HG03159 (cell line): ENCODE data around the gene TTLL6.

Experiments
- ATAC-seq: cut with Tn5 transposase; IDR thresholded peaks from one replicate; pipeline ENCODE4 v1.9.1; 2021; ENCODE audit warnings: mild to moderate bottlenecking, moderate library complexity; ENCODE audit not compliant: unreplicated experiment

TTLL6 gene

GRCh38 chr17:48767263-48767774 is 49.7 kb downstream of the TTLL6 start:
- no peak for ATAC-seq

GRCh38 chr17:48761114-48761513 is 55.9 kb downstream of the TTLL6 start:
- no peak for ATAC-seq

DNA sequence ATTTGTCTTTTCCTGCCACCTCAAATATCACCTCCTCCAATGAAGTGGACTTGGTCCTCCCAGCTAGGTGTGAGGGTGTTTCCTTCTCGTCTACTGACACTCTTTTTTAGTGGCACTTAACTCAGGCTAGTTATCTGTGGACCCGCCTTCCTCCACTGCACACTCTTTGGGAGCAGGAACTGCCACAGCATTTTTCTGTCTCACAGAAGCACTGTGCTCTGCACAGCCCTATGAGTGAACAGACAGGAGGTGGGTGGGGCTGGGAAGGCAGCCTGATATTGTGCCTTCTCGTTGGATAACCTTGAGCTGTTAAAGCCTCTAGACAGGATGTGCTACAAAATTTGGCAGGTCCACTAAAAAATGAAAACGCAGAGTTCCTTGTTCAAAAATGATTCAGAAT is 56.6 kb downstream of the TTLL6 start:
- ATAC-seq: no peak

DNA sequence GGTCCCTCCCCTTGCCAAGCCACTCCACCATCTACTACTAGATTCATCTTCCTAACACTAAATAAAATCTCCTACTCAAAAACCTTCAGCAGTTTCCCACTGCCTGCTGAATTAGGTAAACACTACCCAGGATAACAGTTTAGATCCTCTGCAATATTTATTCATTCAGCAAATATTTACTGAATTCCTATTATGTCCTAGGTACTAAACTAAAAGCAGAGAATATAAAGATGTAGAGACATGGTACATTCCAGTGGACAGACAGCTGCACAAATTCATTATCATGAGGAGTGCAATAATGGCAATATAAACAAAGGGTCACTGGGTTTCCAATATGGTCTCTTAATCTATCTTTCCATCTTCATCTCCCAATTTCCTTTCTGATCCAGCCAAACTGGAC is 57.7 kb downstream of the TTLL6 start:
- no peak for ATAC-seq

DNA sequence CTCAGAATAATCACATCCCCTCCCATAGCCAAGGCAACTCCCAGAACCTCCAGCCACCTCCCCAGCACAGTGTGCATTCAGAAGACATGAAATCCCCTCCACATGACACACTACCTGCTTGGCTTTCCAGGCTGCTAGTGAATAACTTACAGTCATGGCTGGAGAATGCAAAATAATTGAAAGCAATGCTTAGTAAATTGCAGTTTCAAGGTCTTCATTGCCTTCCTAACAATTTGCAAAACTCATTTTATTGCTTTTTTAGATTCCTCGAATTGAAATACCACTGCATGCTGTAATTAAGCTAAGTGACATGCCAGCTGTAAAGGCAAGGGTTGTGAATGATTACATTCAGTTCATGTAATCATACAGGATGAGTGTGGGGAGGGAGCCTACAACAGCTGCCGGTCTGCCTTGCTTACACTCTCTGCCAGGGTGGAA is 59.5 kb downstream of the TTLL6 start:
- ATAC-seq: no peak

GRCh38 chr17:48756830-48757251 is 60.2 kb downstream of the TTLL6 start:
- no peak for ATAC-seq

- ATAC-seq: no peak
Observed at GRCh38 chr17:48755356-48755755, 61.7 kb downstream of the TTLL6 start.

DNA sequence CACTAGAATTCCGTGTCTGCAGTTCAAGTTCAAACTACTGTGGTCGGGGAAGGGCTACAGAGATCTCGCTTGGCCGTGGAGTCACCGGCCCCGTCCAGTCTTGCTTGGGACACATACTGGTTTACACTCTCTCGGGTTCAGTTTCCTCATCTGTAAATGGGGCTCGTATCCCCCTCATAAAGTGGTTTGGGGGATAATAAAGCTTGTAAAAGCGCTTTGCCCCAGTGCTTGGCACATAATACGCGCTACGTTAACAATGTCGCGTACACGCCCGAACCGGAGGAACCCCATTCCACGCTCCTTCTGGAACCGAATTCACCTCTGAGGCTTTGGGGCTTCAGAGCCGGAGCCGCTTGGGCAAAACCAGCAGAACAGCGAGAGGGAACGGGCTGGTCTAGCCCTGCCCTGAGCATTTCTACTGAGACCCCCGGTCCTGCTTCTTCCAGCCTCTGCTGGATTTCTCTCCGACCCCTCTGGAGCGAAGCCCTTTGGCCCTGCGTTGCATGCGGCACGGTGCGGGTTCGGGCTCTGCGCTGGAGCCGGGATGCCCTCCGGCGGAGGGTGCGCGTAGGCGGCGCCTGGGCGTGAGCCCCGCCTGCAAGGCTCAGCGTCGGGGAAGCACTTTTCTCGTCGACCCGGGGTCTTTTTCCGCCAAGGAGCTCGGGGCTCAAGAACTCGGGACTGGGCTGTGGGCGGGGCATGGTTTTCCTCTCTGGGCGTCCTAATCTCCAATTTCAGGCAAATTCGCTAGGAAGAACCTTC is 62.3 kb downstream of the TTLL6 start:
- no peak for ATAC-seq

DNA sequence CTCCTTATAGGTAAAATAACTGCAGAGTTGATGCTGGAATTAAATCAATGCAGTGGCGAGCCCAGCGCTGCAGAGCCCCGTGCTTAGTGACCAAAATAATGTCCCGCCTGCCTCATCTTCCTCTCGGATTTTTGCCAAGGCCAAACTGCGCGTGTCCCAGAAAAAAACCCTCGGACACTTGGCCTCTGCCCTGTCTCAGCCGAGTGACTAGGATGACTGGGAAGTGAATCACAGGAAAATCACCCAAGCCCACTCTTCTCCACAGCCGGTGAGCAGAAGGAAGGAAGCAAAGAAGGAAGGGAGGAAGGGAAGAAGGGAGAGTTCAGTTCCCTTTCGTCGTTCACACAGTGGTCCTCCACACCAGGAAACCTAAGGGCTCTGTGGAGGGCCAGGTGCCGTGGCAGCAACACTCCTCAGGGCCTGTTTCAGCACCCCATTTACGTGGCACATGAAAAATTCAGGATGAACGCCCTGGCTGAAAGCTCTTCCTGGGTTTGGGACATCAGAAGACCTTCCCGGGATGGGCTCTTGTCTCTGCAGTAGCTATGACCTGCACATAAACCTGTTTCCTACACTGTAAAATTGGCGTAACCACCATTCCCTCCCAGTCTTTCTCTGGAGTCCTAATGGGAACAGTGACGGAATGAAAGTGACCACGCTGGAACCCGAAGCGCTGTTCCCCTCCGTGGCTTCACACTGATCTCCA is 63.1 kb downstream of the TTLL6 start:
- no peak for ATAC-seq

- ATAC-seq: no peak
Observed at GRCh38 chr17:48752399-48753288, 64.4 kb downstream of the TTLL6 start.

GRCh38 chr17:48751733-48752398 is 65.2 kb downstream of the TTLL6 start:
- ATAC-seq: no peak

DNA sequence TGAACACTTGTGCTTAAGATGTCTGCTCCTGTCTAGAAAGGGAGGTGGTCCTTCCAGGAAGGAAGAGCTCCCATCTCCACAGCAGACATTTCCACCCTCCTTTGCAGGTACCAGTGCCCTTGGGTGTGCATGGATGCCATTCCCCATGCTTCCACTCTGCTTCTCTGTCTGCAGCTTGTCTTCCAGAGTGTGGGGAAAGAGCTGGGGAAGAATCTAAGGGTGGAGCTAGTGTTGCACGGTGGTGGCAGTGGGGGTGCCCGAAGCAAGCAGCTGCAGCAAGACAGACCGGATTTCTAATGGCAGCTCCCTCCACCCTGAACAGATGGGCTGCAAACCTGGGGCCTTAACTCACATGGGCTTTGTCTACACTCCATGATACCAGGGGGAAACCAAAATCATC is 65.9 kb downstream of the TTLL6 start:
- ATAC-seq: no peak

GRCh38 chr17:48749621-48750553 is 67.1 kb downstream of the TTLL6 start:
- ATAC-seq: no peak

- ATAC-seq: no peak
Observed at GRCh38 chr17:48748718-48749566, 68.1 kb downstream of the TTLL6 start.

GRCh38 chr17:48747445-48748363 is 69.3 kb downstream of the TTLL6 start:
- ATAC-seq: no peak

DNA sequence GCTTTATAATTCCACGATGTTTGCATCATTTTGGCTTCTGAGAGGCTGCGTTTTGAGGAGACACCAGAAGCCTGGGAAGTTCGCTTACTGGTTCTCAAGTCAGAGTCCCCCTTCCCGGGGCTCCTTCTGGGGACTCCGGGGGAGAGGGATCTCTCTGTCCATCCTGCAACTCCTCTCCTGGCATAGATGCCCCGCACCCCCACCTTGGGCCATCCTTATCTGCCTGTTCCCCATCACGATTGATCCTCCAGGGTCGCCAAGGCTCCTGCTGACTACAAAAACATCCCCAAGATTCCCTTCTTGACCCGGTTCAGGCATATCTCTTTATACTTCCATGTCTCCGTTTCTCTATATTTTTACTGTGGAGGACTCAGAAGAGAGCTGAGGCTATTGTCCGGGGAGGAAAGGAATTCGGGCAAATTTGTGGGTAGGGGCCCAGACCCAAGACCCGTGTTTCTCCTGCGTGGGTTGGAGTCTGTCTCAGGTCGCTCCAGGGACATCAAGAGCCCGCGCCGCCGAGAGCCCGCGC is 70.0 kb downstream of the TTLL6 start:
- no peak for ATAC-seq
